ENCODE results near the gene ANXA2. TPM values are rescaled to one million over a fixed set of nuclear protein-coding genes. Genes with fewer than 3 reads are reported as not detected.

ANXA2 gene
- total RNA-seq, 1 experiment from 2014 or later: 1,038 TPM

DNA sequence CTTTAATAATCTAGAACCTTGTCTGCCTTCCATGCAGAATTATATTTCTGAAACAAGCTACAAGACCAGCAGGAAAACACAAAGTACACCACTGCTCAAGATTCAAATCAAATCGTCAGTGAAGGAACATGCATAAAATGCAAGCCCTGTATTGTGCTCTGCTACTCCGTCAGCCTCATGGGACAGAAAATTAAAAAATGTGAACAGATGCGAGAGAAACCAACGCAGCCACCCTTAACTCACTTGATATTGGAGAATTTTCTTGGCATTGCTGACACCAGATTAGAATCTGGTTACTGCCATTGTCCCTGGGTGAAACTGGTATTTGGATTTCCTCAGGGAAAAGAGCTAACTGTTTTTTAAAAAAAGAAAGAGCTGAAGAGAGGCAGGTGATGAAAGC lies 23.6 kb downstream of the ANXA2 start:
- Histone ChIP-seq H3K36me3 (ENCODE audit: insufficient read depth, low read length, poor library complexity, severe bottlenecking) (peaks cover 48% of the 10 kb centered on the region), H3K4me1 (ENCODE audit: insufficient read depth, low read length, poor library complexity, severe bottlenecking) (peaks cover 81% of the 10 kb centered on the region), H3K4me3 (ENCODE audit: low read depth, low read length, poor library complexity, severe bottlenecking) (no peak overlapping the region), H3K27me3 (replicated peaks; ENCODE audit: insufficient read depth, low read depth, low read length, poor library complexity) (no peaks in the 10 kb centered on the region), H3K9me3 (ENCODE audit: low read depth, low read length, poor library complexity, severe bottlenecking) (no peaks in the 10 kb centered on the region), H3K27ac (ENCODE audit: low read depth, low read length, poor library complexity, severe bottlenecking) (peak overlapping the region; percentile 73)
- DNase-seq (ENCODE audit: low spot score): no peak
- TF ChIP-seq EZH2 (IDR thresholded peaks at IDR 0.05; ENCODE audit: borderline replicate concordance, low read depth, low read length, poor library complexity, severe bottlenecking): no peak
- TF ChIP-seq, protein P1, sequence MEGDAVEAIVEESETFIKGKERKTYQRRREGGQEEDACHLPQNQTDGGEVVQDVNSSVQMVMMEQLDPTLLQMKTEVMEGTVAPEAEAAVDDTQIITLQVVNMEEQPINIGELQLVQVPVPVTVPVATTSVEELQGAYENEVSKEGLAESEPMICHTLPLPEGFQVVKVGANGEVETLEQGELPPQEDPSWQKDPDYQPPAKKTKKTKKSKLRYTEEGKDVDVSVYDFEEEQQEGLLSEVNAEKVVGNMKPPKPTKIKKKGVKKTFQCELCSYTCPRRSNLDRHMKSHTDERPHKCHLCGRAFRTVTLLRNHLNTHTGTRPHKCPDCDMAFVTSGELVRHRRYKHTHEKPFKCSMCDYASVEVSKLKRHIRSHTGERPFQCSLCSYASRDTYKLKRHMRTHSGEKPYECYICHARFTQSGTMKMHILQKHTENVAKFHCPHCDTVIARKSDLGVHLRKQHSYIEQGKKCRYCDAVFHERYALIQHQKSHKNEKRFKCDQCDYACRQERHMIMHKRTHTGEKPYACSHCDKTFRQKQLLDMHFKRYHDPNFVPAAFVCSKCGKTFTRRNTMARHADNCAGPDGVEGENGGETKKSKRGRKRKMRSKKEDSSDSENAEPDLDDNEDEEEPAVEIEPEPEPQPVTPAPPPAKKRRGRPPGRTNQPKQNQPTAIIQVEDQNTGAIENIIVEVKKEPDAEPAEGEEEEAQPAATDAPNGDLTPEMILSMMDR (conservative IDR thresholded peaks at IDR 0.05; ENCODE audit: low read depth, low read length): no peak
- intact Hi-C loops (cut with micrococcal nuclease; ENCODE audit: unreplicated experiment): no loop called here
- BruUV-seq (replicated peaks): TSS peak; percentile 40
- ChIA-PET POLR2A (ENCODE audit: low non-redundant PET) (interaction anchor here (1.0 kb wide), 1 partner anchor 19 kb away, joined by 3 read pairs; no protein-coding TSS in a partner anchor), CTCF (no interaction called here)

DNA sequence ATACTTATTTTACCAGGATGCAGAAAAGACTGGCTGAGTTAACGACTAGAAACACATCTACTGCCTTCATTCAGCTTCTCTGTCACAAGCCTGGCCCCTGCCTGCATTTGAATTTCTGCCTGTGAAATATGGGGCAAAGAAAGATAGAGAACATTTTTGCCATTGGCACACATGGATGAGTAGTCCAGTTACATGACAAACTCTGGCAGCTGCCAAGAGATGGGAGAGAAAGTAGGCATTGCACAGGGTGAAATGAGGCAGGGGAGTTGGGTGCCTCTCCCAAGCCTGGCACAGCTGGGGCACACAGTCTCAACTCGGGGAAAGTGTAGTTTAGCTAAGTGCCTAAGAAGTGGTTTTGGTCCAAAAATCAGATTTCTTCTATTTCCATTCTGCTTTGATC lies 24.0 kb downstream of the ANXA2 start:
- intact Hi-C loops (cut with micrococcal nuclease; ENCODE audit: unreplicated experiment): no loop called here
- TF ChIP-seq, protein P1 (conservative IDR thresholded peaks at IDR 0.05; ENCODE audit: low read depth, low read length): no peak
- no peak for TF ChIP-seq EZH2 (IDR thresholded peaks at IDR 0.05; ENCODE audit: borderline replicate concordance, low read depth, low read length, poor library complexity, severe bottlenecking)
- peaks cover 85% of the 10 kb centered on the region for H3K4me1 ChIP-seq (ENCODE audit: insufficient read depth, low read length, poor library complexity, severe bottlenecking)
- no TSS peak for BruUV-seq (replicated peaks)
- peak overlapping the region; percentile 73 for H3K27ac ChIP-seq (ENCODE audit: low read depth, low read length, poor library complexity, severe bottlenecking)
- no peaks in the 10 kb centered on the region for H3K9me3 ChIP-seq (ENCODE audit: low read depth, low read length, poor library complexity, severe bottlenecking)
- peaks cover 48% of the 10 kb centered on the region for H3K36me3 ChIP-seq (ENCODE audit: insufficient read depth, low read length, poor library complexity, severe bottlenecking)
- no peaks in the 10 kb centered on the region for H3K27me3 ChIP-seq (replicated peaks; ENCODE audit: insufficient read depth, low read depth, low read length, poor library complexity)
- no peak for DNase-seq (ENCODE audit: low spot score)
- CTCF ChIA-PET: no interaction called here
- no peak overlapping the region for H3K4me3 ChIP-seq (ENCODE audit: low read depth, low read length, poor library complexity, severe bottlenecking)
- POLR2A ChIA-PET (ENCODE audit: low non-redundant PET): no interaction called here

DNA sequence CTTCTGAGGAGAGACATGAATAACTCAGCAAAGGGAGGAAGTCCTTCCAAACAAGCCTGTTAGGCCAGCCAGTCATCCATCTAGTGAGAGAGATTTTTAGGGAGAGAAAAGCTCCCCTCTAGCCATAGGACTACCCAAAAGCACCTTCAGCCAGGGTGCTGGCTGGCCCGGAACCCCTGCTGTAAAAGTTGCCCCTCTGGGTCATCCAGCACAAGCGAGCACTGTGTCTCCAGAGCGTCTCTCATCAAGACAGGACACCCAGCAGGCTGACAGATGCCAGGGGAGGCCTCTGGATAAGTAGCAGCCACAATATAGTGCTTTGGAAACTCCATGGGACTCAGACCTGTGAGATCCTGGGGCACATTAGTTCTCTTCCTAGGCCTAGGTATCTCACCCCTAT lies 24.5 kb downstream of the ANXA2 start:
- no peak for TF ChIP-seq EZH2 (IDR thresholded peaks at IDR 0.05; ENCODE audit: borderline replicate concordance, low read depth, low read length, poor library complexity, severe bottlenecking)
- TF ChIP-seq, protein P1 (conservative IDR thresholded peaks at IDR 0.05; ENCODE audit: low read depth, low read length): no peak
- peaks cover 46% of the 10 kb centered on the region for H3K36me3 ChIP-seq (ENCODE audit: insufficient read depth, low read length, poor library complexity, severe bottlenecking)
- H3K4me3 ChIP-seq (ENCODE audit: low read depth, low read length, poor library complexity, severe bottlenecking): no peak overlapping the region
- CTCF ChIA-PET: no interaction called here
- peaks cover 89% of the 10 kb centered on the region for H3K4me1 ChIP-seq (ENCODE audit: insufficient read depth, low read length, poor library complexity, severe bottlenecking)
- no peaks in the 10 kb centered on the region for H3K9me3 ChIP-seq (ENCODE audit: low read depth, low read length, poor library complexity, severe bottlenecking)
- POLR2A ChIA-PET (ENCODE audit: low non-redundant PET): no interaction called here
- H3K27ac ChIP-seq (ENCODE audit: low read depth, low read length, poor library complexity, severe bottlenecking): peak overlapping the region; percentile 73
- no peaks in the 10 kb centered on the region for H3K27me3 ChIP-seq (replicated peaks; ENCODE audit: insufficient read depth, low read depth, low read length, poor library complexity)
- DNase-seq (ENCODE audit: low spot score): no peak
- no TSS peak for BruUV-seq (replicated peaks)
- intact Hi-C loops (cut with micrococcal nuclease; ENCODE audit: unreplicated experiment): no loop called here

All from A673 (cell line).